Activated T-helper 17 cell treated with anti-CD3 and anti-CD28 coated beads, Interleukin-2, amount 50 U/mL, for 72 hours (primary cell): ENCODE results near the gene RALY. TPM values are rescaled to one million over a fixed set of nuclear protein-coding genes. Genes with fewer than 3 reads are reported as not detected.

Experiments used
- ATAC-seq: fragments of 150-1000 bp; cut with Tn5 transposase; replicated peaks from 2 replicates; pipeline ENCODE4 v1.10.0; 2021; ENCODE audit warnings: mild to moderate bottlenecking, moderate library complexity
- H3K27ac Mint-ChIP-seq: one replicate; pipeline ENCODE4 v1.8.0; 2022; ENCODE audit warnings: mixed read lengths
- H3K27me3 Mint-ChIP-seq: one replicate; pipeline ENCODE4 v1.8.0; 2022; ENCODE audit warnings: mixed read lengths
- H3K36me3 Mint-ChIP-seq: one replicate; pipeline ENCODE4 v1.8.0; 2022; ENCODE audit warnings: low read depth, mild to moderate bottlenecking, mixed read lengths
- H3K4me1 Mint-ChIP-seq: one replicate; pipeline ENCODE4 v1.8.0; 2022; ENCODE audit warnings: mixed read lengths
- H3K4me3 Mint-ChIP-seq: one replicate; pipeline ENCODE4 v1.8.0; 2022; ENCODE audit warnings: mild to moderate bottlenecking, mixed read lengths
- H3K9me3 Mint-ChIP-seq: one replicate; pipeline ENCODE4 v1.8.0; 2022; ENCODE audit warnings: mixed read lengths
- total RNA-seq, 2 donors: library from RNA; stranded (reverse); gene quantifications; one replicate each; pipeline ENCODE4 v1.2.3, GENCODE V29; 2022

The RALY gene
- 100 to 1,000 TPM; 112 to 142 TPM for total RNA-seq

DNA sequence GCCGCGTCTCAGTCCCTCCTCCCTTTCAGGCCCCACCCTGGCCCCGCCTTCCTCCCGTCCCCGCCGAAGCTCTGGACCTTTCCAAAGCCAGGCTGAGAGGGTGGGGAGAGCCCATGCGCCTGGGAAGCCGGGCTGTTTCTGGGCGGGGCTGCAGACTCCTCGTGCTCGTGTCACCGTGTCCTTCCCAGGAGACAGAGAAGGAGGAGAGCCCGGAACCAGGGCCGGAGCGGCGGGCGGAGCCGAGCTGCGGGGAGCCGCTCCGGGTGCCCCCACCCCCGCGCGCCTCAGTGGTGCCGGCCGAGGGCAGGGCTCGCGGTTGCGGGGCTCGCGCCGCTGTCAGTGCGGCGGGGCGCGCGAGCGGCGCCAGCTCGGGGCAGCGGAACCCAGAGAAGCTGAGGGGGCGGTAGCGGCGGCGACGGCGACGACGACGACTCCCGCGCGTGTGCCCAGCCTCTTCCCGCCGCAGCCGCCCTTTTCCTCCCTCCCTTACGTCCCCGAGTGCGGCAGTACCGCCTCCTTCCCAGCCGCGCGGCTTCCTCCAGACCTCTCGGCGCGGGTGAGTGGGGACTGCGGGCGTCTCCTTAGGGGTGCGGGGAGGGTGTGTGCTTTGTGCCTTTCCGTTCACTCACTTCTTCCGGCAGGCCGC lies at the start of gene RALY:
Gene RALY, plus strand, starts transcription at position 336 of the 646 bp plus-strand sequence. CDS start 78,164 bp downstream, outside the sequence.
- Mint-ChIP-seq H3K4me3 (peak within 1 kb of the TSS; percentile 97), H3K4me1 (peaks cover 48% of the 10 kb centered on the region), H3K36me3 (peaks cover 28% of the 10 kb centered on the region), H3K27ac (peak within 1 kb of the TSS; percentile 95), H3K9me3 (no peaks in the 10 kb centered on the region), H3K27me3 (no peaks in the 10 kb centered on the region)
- ATAC-seq, result peak; percentile 78

DNA sequence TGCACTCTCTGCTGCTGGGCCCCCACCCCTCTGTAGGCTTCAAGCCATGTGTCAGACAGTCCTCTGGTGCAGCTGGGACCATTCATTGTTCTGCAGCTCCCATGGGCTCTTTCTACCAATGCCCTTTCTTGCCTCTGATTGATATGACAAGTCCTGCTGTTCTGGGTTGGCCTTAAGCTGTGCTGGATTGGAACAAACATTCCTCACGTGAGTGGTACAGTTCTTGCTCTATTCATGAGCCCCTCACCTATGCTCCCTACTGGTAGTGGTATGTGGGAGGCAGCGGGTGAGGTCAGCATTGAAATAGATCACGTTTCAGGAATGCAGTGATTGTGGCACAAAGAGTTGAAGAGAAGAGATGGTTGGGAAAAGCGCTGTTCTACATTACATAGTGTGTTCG lies 48.8 kb upstream of the RALY start:
- Mint-ChIP-seq H3K9me3 (peaks cover 14% of the 10 kb centered on the region), H3K36me3 (no peaks in the 10 kb centered on the region), H3K4me1 (no peaks in the 10 kb centered on the region), H3K27ac (no peak overlapping the region), H3K27me3 (no peaks in the 10 kb centered on the region), H3K4me3 (no peak overlapping the region)
- no peak for ATAC-seq

DNA sequence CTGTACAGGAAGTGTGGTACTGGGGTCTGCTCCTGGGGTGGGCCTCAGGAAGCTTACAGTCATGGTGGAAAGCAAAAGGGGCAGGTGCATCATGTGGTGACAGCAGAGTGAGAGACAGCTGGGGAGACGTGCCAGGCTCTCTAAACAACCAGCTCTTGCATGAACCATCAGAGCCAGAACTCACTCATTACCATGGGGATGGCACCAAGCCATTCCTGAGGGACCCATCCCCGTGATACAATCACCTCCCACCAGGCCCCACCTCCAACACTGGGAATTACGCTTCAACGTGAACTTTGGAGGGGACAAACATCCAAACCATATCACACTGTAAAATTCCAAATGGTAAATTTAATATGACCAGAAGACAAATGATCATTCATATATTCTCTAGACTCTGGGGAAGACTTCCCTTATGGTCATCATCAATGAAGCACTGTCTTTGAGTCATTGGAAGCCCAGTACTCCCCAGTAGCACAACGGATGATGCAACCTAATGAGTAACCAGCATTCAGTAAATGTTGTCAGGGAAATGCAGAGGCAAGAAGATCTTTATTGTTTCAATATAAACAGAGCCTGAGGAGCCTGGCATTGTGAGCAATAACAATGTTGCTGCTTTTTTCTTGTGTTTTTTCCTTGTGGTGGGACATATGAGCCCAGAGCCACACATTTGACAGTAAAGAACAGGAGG lies 48.2 kb upstream of the RALY start:
- ATAC-seq, result no peak
- H3K27me3 Mint-ChIP-seq, result no peaks in the 10 kb centered on the region

DNA sequence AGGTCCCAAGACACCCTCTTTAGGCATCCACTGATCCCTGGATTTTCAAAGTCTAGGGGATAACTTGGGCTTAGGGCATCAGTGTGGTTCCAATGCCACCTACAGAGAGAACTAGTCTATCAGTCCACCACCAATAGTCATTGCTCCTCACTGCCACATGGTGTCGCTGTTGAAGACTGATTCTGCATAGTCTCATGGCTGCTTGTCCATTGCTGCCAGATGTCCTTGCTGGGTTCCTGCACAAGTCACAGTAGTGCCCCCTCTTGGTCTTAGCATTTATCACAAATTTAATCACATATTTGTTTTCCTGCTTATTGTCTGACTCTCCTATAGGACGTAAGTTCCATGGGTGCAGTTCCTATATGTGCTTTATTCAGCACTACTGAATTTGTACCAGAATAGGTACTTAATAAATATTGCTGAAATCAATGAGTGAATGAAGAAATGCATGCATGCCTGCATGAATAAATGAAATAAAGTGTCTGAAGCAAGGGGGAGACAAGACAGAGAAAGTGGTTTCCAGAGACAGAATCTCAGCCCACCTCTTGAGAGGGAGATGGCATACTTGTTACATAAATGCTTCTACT lies 45.9 kb upstream of the RALY start:
- peaks cover 7% of the 10 kb centered on the region for H3K27me3 Mint-ChIP-seq
- no peak overlapping the region for H3K4me3 Mint-ChIP-seq
- no peaks in the 10 kb centered on the region for H3K4me1 Mint-ChIP-seq
- peak; percentile 73 for ATAC-seq
- H3K27ac Mint-ChIP-seq, result no peak overlapping the region
- no peaks in the 10 kb centered on the region for H3K36me3 Mint-ChIP-seq
- peaks cover 14% of the 10 kb centered on the region for H3K9me3 Mint-ChIP-seq

More for the DNA sequence above, 48.2 kb upstream of the RALY start:
- H3K27ac Mint-ChIP-seq, result no peak overlapping the region
- H3K4me1 Mint-ChIP-seq, result no peaks in the 10 kb centered on the region
- no peaks in the 10 kb centered on the region for H3K36me3 Mint-ChIP-seq
- H3K4me3 Mint-ChIP-seq, result no peak overlapping the region
- H3K9me3 Mint-ChIP-seq, result peaks cover 14% of the 10 kb centered on the region

DNA sequence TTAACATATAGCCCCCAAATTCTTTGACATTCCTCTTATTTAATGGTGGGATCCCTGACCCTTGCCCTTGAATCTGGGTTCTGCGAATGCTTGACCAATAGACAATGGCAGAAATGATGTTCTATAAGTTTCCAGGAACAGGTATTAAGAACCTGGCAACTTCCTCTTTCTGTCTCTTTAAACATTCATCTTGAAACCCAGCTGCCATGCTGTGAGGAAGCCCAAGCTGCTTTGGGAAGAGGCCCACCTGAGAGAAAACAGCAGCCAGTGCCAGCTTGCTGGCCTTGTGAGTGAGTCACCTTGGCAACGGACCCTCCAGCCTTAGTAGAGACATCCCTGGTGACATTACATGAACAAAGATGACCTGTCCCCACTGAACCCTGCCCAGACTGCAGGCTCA lies 45.2 kb upstream of the RALY start:
- no peak overlapping the region for H3K27ac Mint-ChIP-seq
- no peaks in the 10 kb centered on the region for H3K36me3 Mint-ChIP-seq
- no peak for ATAC-seq
- H3K9me3 Mint-ChIP-seq, result peaks cover 14% of the 10 kb centered on the region
- no peaks in the 10 kb centered on the region for H3K4me1 Mint-ChIP-seq
- H3K4me3 Mint-ChIP-seq, result no peak overlapping the region
- H3K27me3 Mint-ChIP-seq, result peaks cover 7% of the 10 kb centered on the region

DNA sequence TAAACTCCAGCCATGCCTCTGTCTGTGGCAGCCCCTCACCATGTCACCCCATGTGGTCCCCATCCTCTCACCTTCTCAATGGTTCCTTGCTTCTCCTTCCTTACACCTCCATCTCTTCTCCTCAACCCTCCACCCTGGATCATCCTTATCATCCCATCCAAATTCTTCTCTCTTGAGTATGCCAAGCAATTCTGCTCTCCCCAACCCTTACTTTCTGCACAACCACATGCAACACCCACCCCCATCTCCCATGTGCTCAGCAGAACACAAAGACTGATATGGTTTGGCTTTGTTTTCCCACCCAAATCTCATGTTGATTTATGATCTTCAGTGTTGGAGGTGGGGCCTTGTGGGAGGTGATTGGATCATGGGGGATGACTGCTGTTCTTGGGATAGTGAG lies 42.5 kb upstream of the RALY start:
- no peaks in the 10 kb centered on the region for H3K36me3 Mint-ChIP-seq
- H3K27ac Mint-ChIP-seq, result no peak overlapping the region
- H3K4me1 Mint-ChIP-seq, result no peaks in the 10 kb centered on the region
- no peak overlapping the region for H3K4me3 Mint-ChIP-seq
- peaks cover 14% of the 10 kb centered on the region for H3K9me3 Mint-ChIP-seq
- H3K27me3 Mint-ChIP-seq, result peaks cover 7% of the 10 kb centered on the region
- ATAC-seq, result no peak

- H3K9me3 Mint-ChIP-seq, result no peaks in the 10 kb centered on the region
- no peak overlapping the region for H3K4me3 Mint-ChIP-seq
- no peak for ATAC-seq
- no peaks in the 10 kb centered on the region for H3K36me3 Mint-ChIP-seq
- peaks cover 7% of the 10 kb centered on the region for H3K27me3 Mint-ChIP-seq
- no peak overlapping the region for H3K27ac Mint-ChIP-seq
- H3K4me1 Mint-ChIP-seq, result no peaks in the 10 kb centered on the region
These were observed 39.2 kb upstream of the RALY start for GRCh38 chr20:33954504-33954903.

- Mint-ChIP-seq H3K9me3 (no peaks in the 10 kb centered on the region), H3K36me3 (no peaks in the 10 kb centered on the region), H3K4me3 (no peak overlapping the region), H3K27me3 (no peaks in the 10 kb centered on the region), H3K4me1 (no peaks in the 10 kb centered on the region), H3K27ac (no peak overlapping the region)
- ATAC-seq, result no peak
These were observed 30.0 kb upstream of the RALY start for GRCh38 chr20:33963751-33964150.

DNA sequence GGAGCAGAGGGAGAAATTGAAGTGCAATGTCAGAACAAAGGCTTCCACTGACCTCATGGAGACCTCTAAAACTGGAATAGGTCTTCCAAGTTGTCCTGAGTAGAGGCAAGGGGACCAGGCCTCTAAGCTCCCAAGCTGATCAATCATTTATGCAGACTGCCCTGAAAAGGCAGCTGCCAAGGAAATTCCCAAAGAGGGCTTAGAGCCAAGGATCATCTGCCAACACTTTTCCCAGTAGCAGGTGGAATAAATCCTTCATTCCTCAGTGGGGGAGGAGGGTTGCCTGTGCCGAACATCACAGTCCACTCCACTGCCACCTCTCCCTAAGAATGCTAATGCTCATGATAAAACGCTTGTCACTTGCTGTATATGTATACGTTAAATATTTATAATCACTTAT lies 29.3 kb upstream of the RALY start:
- no peak for ATAC-seq
- H3K36me3 Mint-ChIP-seq, result no peaks in the 10 kb centered on the region
- no peak overlapping the region for H3K4me3 Mint-ChIP-seq
- no peak overlapping the region for H3K27ac Mint-ChIP-seq
- no peaks in the 10 kb centered on the region for H3K27me3 Mint-ChIP-seq
- H3K9me3 Mint-ChIP-seq, result no peaks in the 10 kb centered on the region
- H3K4me1 Mint-ChIP-seq, result no peaks in the 10 kb centered on the region

DNA sequence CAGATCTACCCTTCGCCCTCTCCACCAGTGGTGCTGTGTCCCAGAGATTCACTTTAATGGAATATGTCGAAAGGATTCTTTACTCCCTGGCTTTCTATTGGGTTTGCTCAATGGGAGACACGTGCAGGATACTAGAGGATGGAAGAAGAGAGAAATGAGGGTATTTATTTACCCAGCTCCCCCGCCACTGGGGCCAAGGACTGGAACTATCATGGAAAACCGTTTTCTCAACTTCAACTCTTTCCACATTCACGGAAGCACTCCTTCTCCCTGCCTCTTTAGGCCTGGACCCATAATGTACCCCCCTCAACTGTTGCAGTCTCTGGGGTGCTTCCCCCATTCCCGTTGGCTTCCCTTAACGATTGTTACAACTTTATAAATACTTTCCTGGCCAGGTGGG lies 26.6 kb upstream of the RALY start:
- ATAC-seq, result no peak
- H3K27ac Mint-ChIP-seq, result no peak overlapping the region
- no peaks in the 10 kb centered on the region for H3K9me3 Mint-ChIP-seq
- no peaks in the 10 kb centered on the region for H3K36me3 Mint-ChIP-seq
- no peaks in the 10 kb centered on the region for H3K4me1 Mint-ChIP-seq
- H3K4me3 Mint-ChIP-seq, result no peak overlapping the region
- H3K27me3 Mint-ChIP-seq, result no peaks in the 10 kb centered on the region

DNA sequence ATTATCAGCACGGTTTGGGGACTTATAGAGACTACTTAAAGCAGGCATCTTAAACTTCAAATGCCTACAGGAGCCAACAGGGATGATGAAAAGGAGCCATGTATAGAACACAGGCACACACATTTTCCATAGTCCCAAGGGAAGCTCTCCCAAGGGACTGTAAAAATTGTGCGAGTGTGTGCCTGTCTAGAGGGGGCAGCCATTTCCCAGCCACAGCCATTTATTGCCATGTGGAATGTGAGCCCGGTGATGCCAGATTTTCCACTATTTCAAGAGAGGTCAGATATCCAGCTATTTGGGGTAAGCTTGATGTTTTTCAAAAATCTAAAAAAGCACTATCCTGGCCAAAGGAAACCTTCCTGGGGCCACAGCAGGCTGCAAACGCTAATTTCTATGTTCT lies 24.1 kb upstream of the RALY start:
- Mint-ChIP-seq H3K9me3 (no peaks in the 10 kb centered on the region), H3K27me3 (no peaks in the 10 kb centered on the region), H3K4me1 (no peaks in the 10 kb centered on the region), H3K27ac (no peak overlapping the region), H3K36me3 (no peaks in the 10 kb centered on the region), H3K4me3 (no peak overlapping the region)
- no peak for ATAC-seq

DNA sequence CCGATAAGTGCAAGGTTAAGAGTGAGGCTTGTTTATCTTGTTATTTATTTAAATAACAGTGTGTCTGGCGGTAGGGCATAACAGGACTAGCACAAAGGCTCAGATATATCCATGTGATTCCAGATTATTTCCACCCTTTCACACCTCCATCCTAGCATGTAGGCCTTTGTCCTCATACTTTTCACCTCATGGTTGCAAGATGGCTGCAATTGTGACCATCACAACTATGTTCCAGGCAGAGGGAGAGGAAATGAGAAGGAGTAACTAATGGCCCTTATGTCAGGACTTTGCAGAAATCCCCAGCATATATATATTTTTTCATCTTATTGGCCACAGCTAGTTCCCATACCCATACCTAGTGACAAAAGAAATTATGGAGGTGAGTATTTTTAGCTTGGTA lies 23.5 kb upstream of the RALY start:
- no peak for ATAC-seq
- H3K27ac Mint-ChIP-seq, result no peak overlapping the region
- no peaks in the 10 kb centered on the region for H3K27me3 Mint-ChIP-seq
- H3K4me1 Mint-ChIP-seq, result no peaks in the 10 kb centered on the region
- no peak overlapping the region for H3K4me3 Mint-ChIP-seq
- H3K9me3 Mint-ChIP-seq, result no peaks in the 10 kb centered on the region
- no peaks in the 10 kb centered on the region for H3K36me3 Mint-ChIP-seq

DNA sequence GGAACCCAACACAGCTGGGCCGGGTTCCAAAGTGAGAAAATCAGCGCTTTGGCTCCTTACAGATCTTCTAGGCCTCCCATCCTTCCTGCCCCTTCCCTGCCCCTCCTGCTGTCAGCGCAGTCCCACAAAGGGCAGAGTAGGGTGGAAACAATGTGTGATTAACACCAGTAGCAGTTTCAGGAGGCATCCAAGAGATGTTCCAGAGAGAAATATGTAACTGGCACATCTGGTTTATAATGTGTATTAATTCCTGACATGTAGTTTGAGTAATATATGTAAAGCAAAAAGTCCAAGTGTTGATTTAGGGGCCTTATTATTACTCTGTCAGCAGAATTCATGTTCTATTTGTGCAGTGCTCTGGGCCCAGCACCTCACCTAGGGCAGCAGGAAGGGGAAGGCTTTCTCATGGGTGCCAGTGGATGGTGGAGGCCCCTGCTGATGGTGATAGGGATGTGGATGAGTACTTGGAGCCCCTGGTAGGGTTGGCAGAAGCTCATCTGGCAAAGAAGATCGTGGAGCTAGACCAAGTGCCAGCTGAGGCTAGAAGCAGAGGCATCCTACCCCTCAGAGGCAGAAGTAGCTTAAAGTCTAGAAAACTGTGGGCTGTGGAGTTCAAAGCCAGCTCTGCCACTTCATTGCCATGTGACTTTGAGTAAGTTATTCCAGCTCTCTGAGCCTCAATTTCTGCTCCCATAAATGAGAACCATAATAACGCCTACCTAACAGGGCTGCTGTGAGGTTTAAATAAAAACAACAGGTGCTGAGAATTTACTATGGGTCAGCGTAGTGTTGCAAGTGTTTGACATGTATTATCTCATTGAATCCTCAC lies 22.4 kb upstream of the RALY start:
- no peak for ATAC-seq
- Mint-ChIP-seq H3K4me1 (no peaks in the 10 kb centered on the region), H3K4me3 (no peak overlapping the region), H3K27me3 (peaks cover 2% of the 10 kb centered on the region), H3K27ac (peak overlapping the region; percentile 62), H3K36me3 (no peaks in the 10 kb centered on the region), H3K9me3 (no peaks in the 10 kb centered on the region)

DNA sequence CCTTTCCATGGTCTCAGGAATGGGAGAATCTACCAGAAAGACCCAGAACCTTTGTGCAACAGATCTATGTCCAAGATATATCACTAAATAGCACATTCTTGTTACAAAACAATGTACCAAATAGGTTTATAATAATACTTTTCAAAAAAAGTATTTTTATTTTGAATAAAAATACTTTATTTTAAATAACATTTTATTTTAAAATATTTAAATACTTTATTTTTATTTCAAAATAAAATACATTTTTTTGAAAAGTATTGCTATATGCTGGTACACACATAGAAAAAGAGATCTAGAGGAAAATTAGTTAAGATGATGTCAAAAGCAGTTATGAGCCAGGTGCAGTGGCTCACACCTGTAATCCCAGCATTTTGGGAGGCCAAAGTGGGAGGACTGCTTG lies 16.8 kb upstream of the RALY start:
- peaks cover 15% of the 10 kb centered on the region for H3K27me3 Mint-ChIP-seq
- H3K4me3 Mint-ChIP-seq, result no peak overlapping the region
- no peak overlapping the region for H3K27ac Mint-ChIP-seq
- no peaks in the 10 kb centered on the region for H3K36me3 Mint-ChIP-seq
- H3K9me3 Mint-ChIP-seq, result no peaks in the 10 kb centered on the region
- no peak for ATAC-seq
- no peaks in the 10 kb centered on the region for H3K4me1 Mint-ChIP-seq
